SIG-M5 treated with dmso at 0.1 percent for 504 hours (cell line): ENCODE data around the gene TENT4B.
A peak's percentile ranks its signal among the peaks of the same experiment; 100 is the strongest.
"Not testable (repeated sequence)": the region's sequence is repeated elsewhere in the genome, so short reads cannot be mapped to it uniquely, and the experiment has no call there.

Source experiments
- DNase-seq: peaks from one replicate; lab custom pipeline; 2025; ENCODE audit not compliant: unreplicated experiment; lab: John Stamatoyannopoulos, UW

The TENT4B gene

GRCh38 chr16:50152807-50153595 is at the start of gene TENT4B:
TENT4B (plus strand) TSS chr16:50153306; CDS start chr16:50153622, 316 bp downstream.
- DNase-seq = peak; percentile 70

GRCh38 chr16:50103764-50104163 is 49.3 kb upstream of the TENT4B start:
- peak; percentile 1 for DNase-seq

GRCh38 chr16:50114357-50115129 is 38.6 kb upstream of the TENT4B start:
- no peak for DNase-seq

- DNase-seq = no peak
Observed at GRCh38 chr16:50120711-50121110, 32.4 kb upstream of the TENT4B start.

GRCh38 chr16:50121278-50121677 is 31.8 kb upstream of the TENT4B start:
- DNase-seq = no peak

GRCh38 chr16:50121721-50122445 is 31.2 kb upstream of the TENT4B start:
- DNase-seq = no peak

- DNase-seq = no peak
Observed at GRCh38 chr16:50123417-50123816, 29.7 kb upstream of the TENT4B start.

GRCh38 chr16:50124769-50125168 is 28.3 kb upstream of the TENT4B start:
- DNase-seq = no peak

GRCh38 chr16:50126183-50126582 is 26.9 kb upstream of the TENT4B start:
- DNase-seq = no peak

- DNase-seq = not testable (repeated sequence)
Observed at GRCh38 chr16:50132571-50132970, 20.5 kb upstream of the TENT4B start.

- no peak for DNase-seq
Observed at GRCh38 chr16:50133214-50133613, 19.9 kb upstream of the TENT4B start.

GRCh38 chr16:50136399-50136798 is 16.7 kb upstream of the TENT4B start:
- DNase-seq = no peak

GRCh38 chr16:50137268-50137667 is 15.8 kb upstream of the TENT4B start:
- no peak for DNase-seq

- no peak for DNase-seq
Observed at GRCh38 chr16:50139580-50139979, 13.5 kb upstream of the TENT4B start.

GRCh38 chr16:50144211-50144610 is 8.9 kb upstream of the TENT4B start:
- DNase-seq = no peak

- DNase-seq = no peak
Observed at GRCh38 chr16:50146479-50147435, 6.3 kb upstream of the TENT4B start.

GRCh38 chr16:50151322-50151721 is 1.8 kb upstream of the TENT4B start:
- no peak for DNase-seq

GRCh38 chr16:50151756-50152155 is 1.4 kb upstream of the TENT4B start:
- DNase-seq = no peak

GRCh38 chr16:50152351-50152806 is 727 bp upstream of the TENT4B start:
- DNase-seq = peak; percentile 37
